HEK293 (cell line): ENCODE measurements around the gene ARID1A.
A peak's percentile ranks its signal among the peaks of the same experiment; 100 is the strongest.

ENCODE experiments used
- ATF2 ChIP-seq: fragments of 450-650 bp; formaldehyde crosslinking; IDR thresholded peaks from 2 replicates; pipeline ENCODE4 v1.5.1; 2016; ENCODE audit warnings: missing biosample characterization, missing genetic modification characterization, low read depth
- BCL6B ChIP-seq: fragments of 450-650 bp; formaldehyde crosslinking; IDR thresholded peaks from 2 replicates; pipeline ENCODE4 v1.5.1; 2017; ENCODE audit warnings: missing biosample characterization, missing genetic modification characterization
- KLF16 ChIP-seq: fragments of 450-650 bp; formaldehyde crosslinking; IDR thresholded peaks from 2 replicates; pipeline ENCODE4 v1.5.1; 2017; ENCODE audit warnings: missing biosample characterization, missing genetic modification characterization
- KLF7 ChIP-seq: fragments of 450-650 bp; formaldehyde crosslinking; IDR thresholded peaks from 2 replicates; pipeline ENCODE4 v1.5.1; 2016; ENCODE audit warnings: missing biosample characterization, missing genetic modification characterization, borderline replicate concordance
- PRDM1 ChIP-seq: fragments of 450-650 bp; formaldehyde crosslinking; IDR thresholded peaks from 2 replicates; pipeline ENCODE4; 2016; ENCODE audit warnings: missing biosample characterization, missing genetic modification characterization
- PRDM10 ChIP-seq: fragments of 450-650 bp; formaldehyde crosslinking; IDR thresholded peaks from 2 replicates; pipeline ENCODE4 v1.5.1; 2016; ENCODE audit warnings: missing biosample characterization, missing genetic modification characterization
- SCRT1 ChIP-seq: fragments of 450-650 bp; formaldehyde crosslinking; IDR thresholded peaks from 2 replicates; pipeline ENCODE4 v1.5.1; 2016; ENCODE audit warnings: missing biosample characterization, missing genetic modification characterization, borderline replicate concordance
- ZBTB44 ChIP-seq: fragments of 450-650 bp; IDR thresholded peaks from 2 replicates; pipeline ENCODE4 v1.5.1; 2018; ENCODE audit warnings: missing biosample characterization, mild to moderate bottlenecking, missing genetic modification characterization
- ZFP41 ChIP-seq: fragments of 450-650 bp; formaldehyde crosslinking; IDR thresholded peaks from 2 replicates; pipeline ENCODE4 v1.5.1; 2016; ENCODE audit warnings: missing biosample characterization, missing genetic modification characterization, borderline replicate concordance
- ZNF138 ChIP-seq: fragments of 450-650 bp; formaldehyde crosslinking; IDR thresholded peaks from 2 replicates; pipeline ENCODE4 v1.5.1; 2016; ENCODE audit warnings: missing biosample characterization, missing genetic modification characterization, borderline replicate concordance
- ZNF155 ChIP-seq: fragments of 450-650 bp; formaldehyde crosslinking; IDR thresholded peaks from 2 replicates; pipeline ENCODE4 v1.5.1; 2016; ENCODE audit warnings: missing biosample characterization, missing genetic modification characterization
- ZNF16 ChIP-seq: fragments of 450-650 bp; formaldehyde crosslinking; IDR thresholded peaks from 2 replicates; pipeline ENCODE4 v1.5.1; 2016; ENCODE audit warnings: low read depth, missing biosample characterization, missing genetic modification characterization
- ZNF266 ChIP-seq: fragments of 450-650 bp; formaldehyde crosslinking; IDR thresholded peaks from 2 replicates; pipeline ENCODE4 v1.5.1; 2016; ENCODE audit warnings: missing biosample characterization, missing genetic modification characterization, low read depth
- ZNF324 ChIP-seq: fragments of 450-650 bp; formaldehyde crosslinking; IDR thresholded peaks from 2 replicates; pipeline ENCODE4 v1.5.1; 2016; ENCODE audit warnings: missing biosample characterization, missing genetic modification characterization
- ZNF335 ChIP-seq: fragments of 450-650 bp; formaldehyde crosslinking; conservative IDR thresholded peaks from 2 replicates; pipeline ENCODE4 v1.5.1; 2016; ENCODE audit warnings: missing biosample characterization, missing genetic modification characterization
- ZNF341 ChIP-seq: fragments of 450-650 bp; formaldehyde crosslinking; IDR thresholded peaks from 2 replicates; pipeline ENCODE4; 2016; ENCODE audit warnings: low read depth, missing biosample characterization, missing genetic modification characterization
- ZNF518A ChIP-seq: fragments of 450-650 bp; formaldehyde crosslinking; conservative IDR thresholded peaks from 2 replicates; pipeline ENCODE4 v1.5.1; 2016; ENCODE audit warnings: low read depth, missing biosample characterization, missing genetic modification characterization
- ZNF529 ChIP-seq: fragments of 450-650 bp; formaldehyde crosslinking; IDR thresholded peaks from 2 replicates; pipeline ENCODE4 v1.5.1; 2017; ENCODE audit warnings: missing genetic modification characterization, missing biosample characterization; ENCODE audit not compliant: insufficient replicate concordance
- ZNF544 ChIP-seq: fragments of 450-650 bp; formaldehyde crosslinking; IDR thresholded peaks from 2 replicates; pipeline ENCODE4 v1.5.0; 2017; ENCODE audit warnings: missing biosample characterization, missing genetic modification characterization
- ZNF571 ChIP-seq: fragments of 450-650 bp; formaldehyde crosslinking; IDR thresholded peaks from 2 replicates; pipeline ENCODE4 v1.5.0; 2017; ENCODE audit warnings: missing biosample characterization, missing genetic modification characterization
- ZNF747 ChIP-seq: fragments of 450-650 bp; formaldehyde crosslinking; IDR thresholded peaks from 2 replicates; pipeline ENCODE4 v1.5.1; 2016; ENCODE audit warnings: missing biosample characterization, missing genetic modification characterization
- ZSCAN23 ChIP-seq: fragments of 450-650 bp; formaldehyde crosslinking; IDR thresholded peaks from 2 replicates; pipeline ENCODE4 v1.5.1; 2016; ENCODE audit warnings: missing biosample characterization, missing genetic modification characterization
- TF ChIP-seq, protein P1 (sequence below): fragments of 450-650 bp; formaldehyde crosslinking; IDR thresholded peaks from 2 replicates; pipeline ENCODE4 v1.5.1; 2016; ENCODE audit warnings: missing biosample characterization, missing genetic modification characterization

The ARID1A gene

DNA sequence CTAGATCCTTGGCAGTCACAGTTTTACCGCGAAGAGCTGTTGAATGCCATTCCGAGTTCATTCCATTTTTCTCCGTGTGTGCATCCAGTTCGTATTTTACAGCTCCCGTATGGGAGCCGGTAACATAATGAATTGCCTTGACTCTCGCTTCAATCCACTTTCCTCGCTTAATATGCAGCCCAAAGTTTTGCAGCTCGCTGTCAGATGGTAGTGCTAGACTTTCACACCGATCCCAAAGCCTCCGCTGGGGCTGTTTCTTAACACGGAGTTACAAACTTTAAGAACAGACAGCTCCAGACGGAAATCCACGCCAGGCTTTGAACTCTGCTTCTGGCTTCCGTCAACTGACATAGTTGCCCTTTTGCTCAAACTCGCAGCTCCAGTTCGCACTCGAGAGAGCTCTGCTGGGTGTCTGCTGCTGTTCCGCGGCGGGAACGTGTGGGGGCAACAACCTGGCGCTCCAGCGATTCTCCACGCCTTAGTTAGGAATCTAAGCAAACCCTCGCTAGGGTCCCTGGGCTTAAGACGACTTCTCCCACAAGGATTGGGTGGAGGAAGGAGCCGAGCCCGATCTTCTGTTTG lies 3.5 kb upstream of the ARID1A start (continued):
- TF ChIP-seq, protein P1, sequence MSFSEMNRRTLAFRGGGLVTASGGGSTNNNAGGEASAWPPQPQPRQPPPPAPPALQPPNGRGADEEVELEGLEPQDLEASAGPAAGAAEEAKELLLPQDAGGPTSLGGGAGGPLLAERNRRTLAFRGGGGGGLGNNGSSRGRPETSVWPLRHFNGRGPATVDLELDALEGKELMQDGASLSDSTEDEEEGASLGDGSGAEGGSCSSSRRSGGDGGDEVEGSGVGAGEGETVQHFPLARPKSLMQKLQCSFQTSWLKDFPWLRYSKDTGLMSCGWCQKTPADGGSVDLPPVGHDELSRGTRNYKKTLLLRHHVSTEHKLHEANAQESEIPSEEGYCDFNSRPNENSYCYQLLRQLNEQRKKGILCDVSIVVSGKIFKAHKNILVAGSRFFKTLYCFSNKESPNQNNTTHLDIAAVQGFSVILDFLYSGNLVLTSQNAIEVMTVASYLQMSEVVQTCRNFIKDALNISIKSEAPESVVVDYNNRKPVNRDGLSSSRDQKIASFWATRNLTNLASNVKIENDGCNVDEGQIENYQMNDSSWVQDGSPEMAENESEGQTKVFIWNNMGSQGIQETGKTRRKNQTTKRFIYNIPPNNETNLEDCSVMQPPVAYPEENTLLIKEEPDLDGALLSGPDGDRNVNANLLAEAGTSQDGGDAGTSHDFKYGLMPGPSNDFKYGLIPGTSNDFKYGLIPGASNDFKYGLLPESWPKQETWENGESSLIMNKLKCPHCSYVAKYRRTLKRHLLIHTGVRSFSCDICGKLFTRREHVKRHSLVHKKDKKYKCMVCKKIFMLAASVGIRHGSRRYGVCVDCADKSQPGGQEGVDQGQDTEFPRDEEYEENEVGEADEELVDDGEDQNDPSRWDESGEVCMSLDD, result no peak
- TF ChIP-seq ZSCAN23 (tag by site-specific recombination) (peak; percentile 62; the same call in 1 of the 2 replicates), SCRT1 (tag by site-specific recombination) (peak; percentile 89; the same call in 1 of the 2 replicates), ZNF324 (tag by site-specific recombination) (peak; percentile 86), ZNF341 (tag by site-specific recombination) (peak; percentile 91), ZNF747 (tag by site-specific recombination) (no peak), ZNF544 (tag by site-specific recombination) (no peak), ZNF155 (no peak), ZNF16 (tag by site-specific recombination) (no peak), KLF7 (no peak), ZNF518A (tag by site-specific recombination) (peak; percentile 32; the same call in 1 of the 2 replicates), ZBTB44 (tag by site-specific recombination) (peak; percentile 80), ZNF571 (no peak), ZNF266 (tag by site-specific recombination) (no peak), ZNF529 (tag by site-specific recombination) (no peak), PRDM10 (tag by site-specific recombination) (peak; percentile 83), ZNF335 (tag by site-specific recombination) (0 out of 2 replicates have a peak, but pooled peaks have one; percentile 8), KLF16 (tag by site-specific recombination) (peak; percentile 74), ZFP41 (tag by site-specific recombination) (no peak), ZNF138 (tag by site-specific recombination) (no peak), PRDM1 (peak; percentile 94), BCL6B (tag by site-specific recombination) (no peak), ATF2 (tag by site-specific recombination) (0 out of 2 replicates have a peak, but pooled peaks have one; percentile 12)
